HepG2 (cell line): ENCODE data around the gene MXRA7. TPM values are rescaled to one million over a fixed set of nuclear protein-coding genes. Genes with fewer than 3 reads are reported as not detected.
A peak's percentile ranks its signal among the peaks of the same experiment; 100 is the strongest.

Experiments
- IRF9 ChIP-seq: sonication (generic); formaldehyde crosslinking; IDR thresholded peaks from 2 replicates; pipeline ENCODE4 v1.8.0; 2022; ENCODE audit warnings: missing genetic modification reagents, mild to moderate bottlenecking, borderline replicate concordance
- ISL2 ChIP-seq: sonication (generic); formaldehyde crosslinking; IDR thresholded peaks from 2 replicates; pipeline ENCODE4 v1.5.0; 2020; ENCODE audit warnings: missing genetic modification reagents
- PHF5A ChIP-seq: IDR thresholded peaks from one replicate; pipeline ENCODE4 v1.6.1; 2018; ENCODE audit warnings: low read depth, missing genetic modification reagents; ENCODE audit not compliant: unreplicated experiment
- PRDM15 ChIP-seq: sonication (generic); formaldehyde crosslinking; IDR thresholded peaks from 2 replicates; pipeline ENCODE4 v1.4.0; 2020; ENCODE audit warnings: missing genetic modification reagents
- REPIN1 ChIP-seq: sonication (generic); formaldehyde crosslinking; IDR thresholded peaks from 2 replicates; pipeline ENCODE4 v1.8.0; 2022; ENCODE audit warnings: missing genetic modification reagents, low read depth, mild to moderate bottlenecking, borderline replicate concordance
- TEAD3 ChIP-seq: optimal IDR thresholded peaks from 2 replicates; pipeline ENCODE3; 2016; ENCODE audit warnings: borderline replicate concordance
- ZNF816 ChIP-seq: sonication (generic); formaldehyde crosslinking; IDR thresholded peaks from 2 replicates; pipeline ENCODE4 v1.8.0; 2022; ENCODE audit warnings: missing genetic modification reagents, mild to moderate bottlenecking, borderline replicate concordance
- polyA plus RNA-seq, 8 experiments: library from polyadenylated mRNA; depleted of rRNA in 3 of 8; stranded (reverse) in 7 of 8; unstranded in 1 of 8; fragments of >200 nt; fragmentation: Illumina TruSeq in 4 of 8; extraction: Trizol in 4 of 8; gene quantifications; 2 replicates each; pipeline versions ENCODE4 v1.2.1 to v1.2.3, GENCODE V29; 2011 to 2016; ENCODE audit warnings: low read depth in 4 of 8, missing spikeins in 1 of 8, mixed read lengths in 1 of 8; ENCODE audit not compliant: insufficient read depth in 1 of 8
- total RNA-seq, 5 experiments: library from RNA; depleted of rRNA; stranded (reverse); fragments of >200 nt; fragmentation: Illumina TruSeq; extraction: Trizol; gene quantifications; 2 replicates each; pipeline ENCODE4 v1.2.3, GENCODE V29; 2016; ENCODE audit warnings: low read depth in 1 of 5
- TF ChIP-seq, protein P1 (sequence below): sonication (generic); formaldehyde crosslinking; IDR thresholded peaks from one replicate; pipeline ENCODE4 v1.5.1; 2020; ENCODE audit warnings: mild to moderate bottlenecking, missing genetic modification reagents; ENCODE audit errors: not compliant biosample characterization
- TF ChIP-seq, protein P2 (sequence below): sonication (generic); formaldehyde crosslinking; IDR thresholded peaks from 2 replicates; pipeline ENCODE4 v1.4.0; 2020; ENCODE audit warnings: missing genetic modification reagents
- TF ChIP-seq, protein P3 (sequence below): sonication (generic); formaldehyde crosslinking; IDR thresholded peaks from 2 replicates; pipeline ENCODE4 v1.5.0; 2020; ENCODE audit warnings: mild to moderate bottlenecking, missing genetic modification reagents

Gene MXRA7
- total and polyA plus RNA-seq, 2 of the 13 experiments (the other 11 are each of a cell fraction or from before 2014, with no cell fraction given): 44.8 to 112 TPM

DNA sequence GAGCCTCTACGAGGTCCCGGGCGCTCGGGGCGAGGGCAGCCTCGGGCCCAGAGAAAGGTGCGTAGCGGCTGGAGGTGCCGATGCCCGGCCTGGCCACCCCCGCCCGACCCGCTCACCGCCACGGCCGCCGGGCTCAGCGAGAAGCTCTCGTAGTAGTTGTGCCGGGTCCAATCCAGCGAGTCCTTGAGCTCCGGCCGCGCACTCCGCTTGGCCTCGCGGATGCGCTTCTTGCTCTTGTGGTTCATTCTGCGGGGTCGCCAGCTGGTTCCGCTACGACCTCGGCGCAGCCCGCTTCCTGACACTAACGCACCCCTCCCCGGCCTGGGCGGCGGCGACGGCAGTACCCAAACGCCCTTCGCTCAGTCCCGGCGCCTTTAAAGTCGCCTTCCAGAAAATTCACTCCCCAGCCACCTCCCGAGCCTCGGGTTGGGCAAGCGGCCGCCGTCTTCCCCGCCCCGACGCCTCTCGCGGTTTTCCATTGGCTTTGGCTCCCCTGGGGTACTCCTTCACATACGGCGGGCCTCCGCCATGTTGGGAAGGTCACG lies 15.5 kb upstream of the MXRA7 start, which contains the start of gene JMJD6 (continued):
- TF ChIP-seq, protein P1, sequence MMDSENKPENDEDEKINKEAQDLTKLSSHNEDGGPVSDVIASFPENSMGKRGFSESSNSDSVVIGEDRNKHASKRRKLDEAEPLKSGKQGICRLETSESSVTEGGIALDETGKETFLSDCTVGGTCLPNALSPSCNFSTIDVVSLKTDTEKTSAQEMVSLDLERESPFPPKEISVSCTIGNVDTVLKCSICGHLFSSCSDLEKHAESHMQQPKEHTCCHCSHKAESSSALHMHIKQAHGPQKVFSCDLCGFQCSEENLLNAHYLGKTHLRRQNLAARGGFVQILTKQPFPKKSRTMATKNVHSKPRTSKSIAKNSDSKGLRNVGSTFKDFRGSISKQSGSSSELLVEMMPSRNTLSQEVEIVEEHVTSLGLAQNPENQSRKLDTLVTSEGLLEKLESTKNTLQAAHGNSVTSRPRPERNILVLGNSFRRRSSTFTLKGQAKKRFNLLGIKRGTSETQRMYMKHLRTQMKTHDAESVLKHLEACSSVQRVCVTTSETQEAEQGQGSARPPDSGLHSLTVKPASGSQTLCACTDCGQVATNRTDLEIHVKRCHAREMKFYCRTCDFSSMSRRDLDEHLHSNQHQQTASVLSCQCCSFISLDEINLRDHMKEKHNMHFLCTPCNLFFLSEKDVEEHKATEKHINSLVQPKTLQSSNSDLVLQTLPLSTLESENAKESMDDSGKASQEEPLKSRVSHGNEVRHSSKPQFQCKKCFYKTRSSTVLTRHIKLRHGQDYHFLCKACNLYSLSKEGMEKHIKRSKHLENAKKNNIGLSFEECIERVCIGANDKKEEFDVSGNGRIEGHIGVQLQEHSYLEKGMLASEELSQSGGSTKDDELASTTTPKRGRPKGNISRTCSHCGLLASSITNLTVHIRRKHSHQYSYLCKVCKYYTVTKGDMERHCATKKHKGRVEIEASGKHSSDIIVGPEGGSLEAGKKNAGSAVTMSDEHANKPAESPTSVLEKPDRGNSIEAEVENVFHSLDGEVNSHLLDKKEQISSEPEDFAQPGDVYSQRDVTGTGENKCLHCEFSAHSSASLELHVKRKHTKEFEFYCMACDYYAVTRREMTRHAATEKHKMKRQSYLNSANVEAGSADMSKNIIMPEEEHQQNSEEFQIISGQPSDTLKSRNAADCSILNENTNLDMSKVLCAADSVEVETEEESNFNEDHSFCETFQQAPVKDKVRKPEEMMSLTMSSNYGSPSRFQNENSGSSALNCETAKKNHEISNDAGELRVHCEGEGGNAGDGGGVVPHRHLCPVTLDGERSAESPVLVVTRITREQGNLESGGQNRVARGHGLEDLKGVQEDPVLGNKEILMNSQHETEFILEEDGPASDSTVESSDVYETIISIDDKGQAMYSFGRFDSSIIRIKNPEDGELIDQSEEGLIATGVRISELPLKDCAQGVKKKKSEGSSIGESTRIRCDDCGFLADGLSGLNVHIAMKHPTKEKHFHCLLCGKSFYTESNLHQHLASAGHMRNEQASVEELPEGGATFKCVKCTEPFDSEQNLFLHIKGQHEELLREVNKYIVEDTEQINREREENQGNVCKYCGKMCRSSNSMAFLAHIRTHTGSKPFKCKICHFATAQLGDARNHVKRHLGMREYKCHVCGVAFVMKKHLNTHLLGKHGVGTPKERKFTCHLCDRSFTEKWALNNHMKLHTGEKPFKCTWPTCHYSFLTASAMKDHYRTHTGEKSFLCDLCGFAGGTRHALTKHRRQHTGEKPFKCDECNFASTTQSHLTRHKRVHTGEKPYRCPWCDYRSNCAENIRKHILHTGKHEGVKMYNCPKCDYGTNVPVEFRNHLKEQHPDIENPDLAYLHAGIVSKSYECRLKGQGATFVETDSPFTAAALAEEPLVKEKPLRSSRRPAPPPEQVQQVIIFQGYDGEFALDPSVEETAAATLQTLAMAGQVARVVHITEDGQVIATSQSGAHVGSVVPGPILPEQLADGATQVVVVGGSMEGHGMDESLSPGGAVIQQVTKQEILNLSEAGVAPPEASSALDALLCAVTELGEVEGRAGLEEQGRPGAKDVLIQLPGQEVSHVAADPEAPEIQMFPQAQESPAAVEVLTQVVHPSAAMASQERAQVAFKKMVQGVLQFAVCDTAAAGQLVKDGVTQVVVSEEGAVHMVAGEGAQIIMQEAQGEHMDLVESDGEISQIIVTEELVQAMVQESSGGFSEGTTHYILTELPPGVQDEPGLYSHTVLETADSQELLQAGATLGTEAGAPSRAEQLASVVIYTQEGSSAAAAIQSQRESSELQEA (CRISPR knock-in tag): peak; percentile 6
- no peak for TF ChIP-seq IRF9
- TF ChIP-seq PHF5A (CRISPR knock-in tag): peak; percentile 72
- TF ChIP-seq ISL2 (CRISPR knock-in tag): no peak
- TF ChIP-seq, protein P2, sequence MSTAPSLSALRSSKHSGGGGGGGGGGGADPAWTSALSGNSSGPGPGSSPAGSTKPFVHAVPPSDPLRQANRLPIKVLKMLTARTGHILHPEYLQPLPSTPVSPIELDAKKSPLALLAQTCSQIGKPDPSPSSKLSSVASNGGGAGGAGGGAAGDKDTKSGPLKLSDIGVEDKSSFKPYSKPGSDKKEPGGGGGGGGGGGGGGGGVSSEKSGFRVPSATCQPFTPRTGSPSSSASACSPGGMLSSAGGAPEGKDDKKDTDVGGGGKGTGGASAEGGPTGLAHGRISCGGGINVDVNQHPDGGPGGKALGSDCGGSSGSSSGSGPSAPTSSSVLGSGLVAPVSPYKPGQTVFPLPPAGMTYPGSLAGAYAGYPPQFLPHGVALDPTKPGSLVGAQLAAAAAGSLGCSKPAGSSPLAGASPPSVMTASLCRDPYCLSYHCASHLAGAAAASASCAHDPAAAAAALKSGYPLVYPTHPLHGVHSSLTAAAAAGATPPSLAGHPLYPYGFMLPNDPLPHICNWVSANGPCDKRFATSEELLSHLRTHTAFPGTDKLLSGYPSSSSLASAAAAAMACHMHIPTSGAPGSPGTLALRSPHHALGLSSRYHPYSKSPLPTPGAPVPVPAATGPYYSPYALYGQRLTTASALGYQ (CRISPR knock-in tag): peak; percentile 57
- TF ChIP-seq REPIN1 (CRISPR knock-in tag): 0 out of 2 replicates have a peak, but pooled peaks have one; percentile 10
- TF ChIP-seq, protein P3, sequence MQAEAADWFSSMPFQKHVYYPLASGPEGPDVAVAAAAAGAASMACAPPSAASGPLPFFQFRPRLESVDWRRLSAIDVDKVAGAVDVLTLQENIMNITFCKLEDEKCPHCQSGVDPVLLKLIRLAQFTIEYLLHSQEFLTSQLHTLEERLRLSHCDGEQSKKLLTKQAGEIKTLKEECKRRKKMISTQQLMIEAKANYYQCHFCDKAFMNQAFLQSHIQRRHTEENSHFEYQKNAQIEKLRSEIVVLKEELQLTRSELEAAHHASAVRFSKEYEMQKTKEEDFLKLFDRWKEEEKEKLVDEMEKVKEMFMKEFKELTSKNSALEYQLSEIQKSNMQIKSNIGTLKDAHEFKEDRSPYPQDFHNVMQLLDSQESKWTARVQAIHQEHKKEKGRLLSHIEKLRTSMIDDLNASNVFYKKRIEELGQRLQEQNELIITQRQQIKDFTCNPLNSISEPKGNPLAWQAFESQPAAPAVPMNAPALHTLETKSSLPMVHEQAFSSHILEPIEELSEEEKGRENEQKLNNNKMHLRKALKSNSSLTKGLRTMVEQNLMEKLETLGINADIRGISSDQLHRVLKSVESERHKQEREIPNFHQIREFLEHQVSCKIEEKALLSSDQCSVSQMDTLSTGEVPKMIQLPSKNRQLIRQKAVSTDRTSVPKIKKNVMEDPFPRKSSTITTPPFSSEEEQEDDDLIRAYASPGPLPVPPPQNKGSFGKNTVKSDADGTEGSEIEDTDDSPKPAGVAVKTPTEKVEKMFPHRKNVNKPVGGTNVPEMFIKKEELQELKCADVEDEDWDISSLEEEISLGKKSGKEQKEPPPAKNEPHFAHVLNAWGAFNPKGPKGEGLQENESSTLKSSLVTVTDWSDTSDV (CRISPR knock-in tag): peak; percentile 53
- TF ChIP-seq ZNF816 (CRISPR knock-in tag): no peak; the same call in 1 of the 2 replicates
- 0 out of 2 replicates have a peak, but pooled peaks have one; percentile 44 for TF ChIP-seq PRDM15
- TF ChIP-seq TEAD3 (CRISPR knock-in tag): peak; percentile 19
